A549 (cell line): ENCODE results near the gene CMTM7. TPM values are rescaled to one million over a fixed set of nuclear protein-coding genes. Genes with fewer than 3 reads are reported as not detected.

Experiments
- ATAC-seq, 2 experiments: fragments of 200-7000 bp in 1 of 2; fragments of >200 bp in 1 of 2; cut with Nextera tagmentation in 1 of 2; cut with Tn5 transposase in 1 of 2; 3 replicates each; pipeline versions ENCODE4 v1.8.0 to v1.9.1; 2018 to 2020; ENCODE audit warnings: mild to moderate bottlenecking in 1 of 2, moderate library complexity in 1 of 2
- CTCF ChIA-PET: fragments of 300-600 bp; sonication (Branson Sonifier 250); formaldehyde crosslinking; extraction: SDS; loops from one replicate; lab custom pipeline; 2021; ENCODE audit warnings: antibody characterized with exemption, inconsistent platforms; lab: Yijun Ruan, JAX
- POLR2A ChIA-PET: fragments of 350-600 bp; formaldehyde crosslinking; extraction: SDS; loops from one replicate; lab custom pipeline; 2021; ENCODE audit warnings: antibody characterized with exemption, inconsistent platforms; lab: Yijun Ruan, JAX
- DNase-seq, 2 experiments: peaks; one replicate each; pipeline versions ENCODE4 v3.0.0 to v3.0.0-alpha.2; 2011 to 2016; ENCODE audit warnings: low read depth in 1 of 2, low spot score in 1 of 2
- FAIRE-seq: peaks from 2 replicates; lab custom pipeline; 2011; peaks lifted over from hg19 to GRCh38; lab: Jason Lieb, UNC
- H3K27ac ChIP-seq, 2 experiments: fragments of >200 bp; sonication (Bioruptor Twin); formaldehyde crosslinking; 3 replicates each; pipeline ENCODE4 v1.5.1; 2016 to 2017
- H3K4me1 ChIP-seq: fragments of >200 bp; sonication (Bioruptor Twin); formaldehyde crosslinking; 3 replicates; pipeline ENCODE4 v1.6.1; 2016
- H3K4me2 ChIP-seq: fragments of >200 bp; sonication (Bioruptor Twin); formaldehyde crosslinking; 3 replicates; pipeline ENCODE4 v1.6.1; 2016
- H3K4me3 ChIP-seq: fragments of >200 bp; sonication (Bioruptor Twin); formaldehyde crosslinking; 3 replicates; pipeline ENCODE4 v1.5.1; 2016
- H3K9me3 ChIP-seq: fragments of >200 bp; sonication (Bioruptor Twin); formaldehyde crosslinking; 3 replicates; pipeline ENCODE4 v1.6.1; 2016
- CHD4 ChIP-seq: fragments of 200-600 bp; sonication (generic); IDR thresholded peaks from 2 replicates; pipeline ENCODE4 v1.6.1; 2016; ENCODE audit warnings: antibody characterized with exemption, mild to moderate bottlenecking, borderline replicate concordance
- EHMT2 ChIP-seq: fragments of 200-600 bp; sonication (generic); IDR thresholded peaks from 2 replicates; pipeline ENCODE4 v1.6.1; 2016; ENCODE audit warnings: antibody characterized with exemption, low read depth, mild to moderate bottlenecking, moderate library complexity
- EP300 ChIP-seq, 2 experiments: fragments of >200 bp; sonication (Bioruptor Twin); formaldehyde crosslinking; IDR thresholded peaks; 2 replicates in 1 of 2; 3 replicates in 1 of 2; pipeline ENCODE4 v1.6.1; 2016 to 2017
- ESRRA ChIP-seq: fragments of 150-350 bp; IDR thresholded peaks from 2 replicates; pipeline ENCODE4 v1.6.1; 2014; ENCODE audit warnings: mild to moderate bottlenecking, low read length, borderline replicate concordance
- FOSL2 ChIP-seq, 2 experiments: fragments of 450-650 bp in 1 of 2; fragments of >200 bp in 1 of 2; sonication (Bioruptor Twin) in 1 of 2; formaldehyde crosslinking; IDR thresholded peaks; 2 replicates each; pipeline versions ENCODE4 v1.5.0 to v1.6.1; 2016 to 2020; ENCODE audit warnings: mild to moderate bottlenecking in 1 of 2, moderate library complexity in 1 of 2
- FOXS1 ChIP-seq: fragments of 250-450 bp; sonication (Bioruptor Pico); IDR thresholded peaks from 2 replicates; pipeline ENCODE4 v1.5.0; 2020; ENCODE audit warnings: mild to moderate bottlenecking, moderate library complexity
- GATA3 ChIP-seq: IDR thresholded peaks from 2 replicates; pipeline ENCODE4 v1.6.1; 2012; ENCODE audit warnings: borderline replicate concordance
- HEYL ChIP-seq: fragments of 250-450 bp; sonication (Bioruptor Pico); IDR thresholded peaks from 2 replicates; pipeline ENCODE4 v1.8.0; 2021; ENCODE audit warnings: mild to moderate bottlenecking, moderate library complexity
- HOXB13 ChIP-seq: fragments of 250-450 bp; sonication (Bioruptor Pico); IDR thresholded peaks from 2 replicates; pipeline ENCODE4 v1.5.0; 2020; ENCODE audit warnings: low read depth, mild to moderate bottlenecking, moderate library complexity
- JUN ChIP-seq, 2 experiments: fragments of >200 bp; sonication (Bioruptor Twin); formaldehyde crosslinking; IDR thresholded peaks; 2 replicates in 1 of 2; 3 replicates in 1 of 2; pipeline ENCODE4 v1.6.1; 2016 to 2017
- JUNB ChIP-seq: fragments of >200 bp; sonication (Bioruptor Twin); formaldehyde crosslinking; IDR thresholded peaks from 2 replicates; pipeline ENCODE4 v1.6.1; 2016
- KDM1A ChIP-seq: fragments of 200-600 bp; sonication (generic); IDR thresholded peaks from 2 replicates; pipeline ENCODE4 v1.6.1; 2016; ENCODE audit warnings: low read depth, mild to moderate bottlenecking
- KDM5A ChIP-seq: fragments of 200-600 bp; sonication (generic); IDR thresholded peaks from 2 replicates; pipeline ENCODE4 v1.6.1; 2016; ENCODE audit warnings: antibody characterized with exemption, mild to moderate bottlenecking
- MYC ChIP-seq: IDR thresholded peaks from 2 replicates; pipeline ENCODE4 v1.6.1; 2012; ENCODE audit warnings: mild to moderate bottlenecking, inconsistent platforms, low read length, improper control_type of control experiment, borderline replicate concordance
- NPAS2 ChIP-seq: fragments of 250-450 bp; sonication (Bioruptor Pico); IDR thresholded peaks from 2 replicates; pipeline ENCODE4 v1.8.0; 2022; ENCODE audit warnings: mild to moderate bottlenecking, moderate library complexity, borderline replicate concordance
- NR3C1 ChIP-seq: fragments of >200 bp; sonication (Bioruptor Twin); formaldehyde crosslinking; IDR thresholded peaks from 3 replicates; pipeline ENCODE4 v1.6.1; 2017
- POLR2AphosphoS2 ChIP-seq: conservative IDR thresholded peaks from 2 replicates; pipeline ENCODE4 v1.6.1; 2012; ENCODE audit warnings: low read length, improper control_type of control experiment, inconsistent platforms
- RAD21 ChIP-seq, 2 experiments: fragments of >200 bp in 1 of 2; sonication (Bioruptor Twin) in 1 of 2; formaldehyde crosslinking in 1 of 2; IDR thresholded peaks in 1 of 2; conservative IDR thresholded peaks in 1 of 2; 2 replicates in 1 of 2; 3 replicates in 1 of 2; pipeline ENCODE4 v1.6.1; 2012 to 2018; ENCODE audit warnings: inconsistent platforms in 1 of 2
- SMC3 ChIP-seq: fragments of >200 bp; sonication (Bioruptor Twin); formaldehyde crosslinking; IDR thresholded peaks from 3 replicates; pipeline ENCODE4 v1.6.1; 2018; ENCODE audit warnings: inconsistent platforms
- SREBF2 ChIP-seq: fragments of 450-650 bp; IDR thresholded peaks from 2 replicates; pipeline ENCODE4 v1.6.1; 2014; ENCODE audit warnings: mild to moderate bottlenecking, moderate library complexity
- TP53 ChIP-seq: fragments of 250-450 bp; sonication (Bioruptor Pico); IDR thresholded peaks from 2 replicates; pipeline ENCODE4 v1.5.0; 2021; ENCODE audit warnings: mild to moderate bottlenecking, moderate library complexity
- ZC3H11A ChIP-seq: fragments of 450-650 bp; IDR thresholded peaks from 2 replicates; pipeline ENCODE4 v1.6.1; 2014; ENCODE audit warnings: antibody characterized with exemption, mild to moderate bottlenecking
- ZFP36 ChIP-seq: fragments of 450-650 bp; IDR thresholded peaks from 2 replicates; pipeline ENCODE4 v1.6.1; 2014; ENCODE audit warnings: borderline replicate concordance; ENCODE audit not compliant: partially characterized antibody
- WGBS: methylation state at CpG from one replicate; pipeline ENCODE4 v1.1.6; 2017; ENCODE audit errors: missing lambda C conversion rate; 5-methylcytosine and 5-hydroxymethylcytosine counted together
- polyA plus RNA-seq, 4 experiments: library from polyadenylated mRNA; depleted of rRNA in 3 of 4; stranded (reverse); fragments of >200 nt; fragmentation: RNase III in 1 of 4; extraction: RNeasy Plus Mini Kit Qiagen cat#74134 plus additional on column Dnase treatment in 1 of 4; gene quantifications; 2 replicates in 3 of 4; 3 replicates in 1 of 4; pipeline ENCODE4 v1.2.3, GENCODE V29; 2011 to 2017
- TF ChIP-seq, protein P1 (sequence below): fragments of >200 bp; sonication (Bioruptor Twin); formaldehyde crosslinking; IDR thresholded peaks from 2 replicates; pipeline ENCODE4 v1.6.1; 2016
- TF ChIP-seq, protein P2 (sequence below): fragments of 250-450 bp; sonication (Bioruptor Pico); IDR thresholded peaks from 2 replicates; pipeline ENCODE4 v1.5.0; 2021; ENCODE audit warnings: mild to moderate bottlenecking, moderate library complexity, borderline replicate concordance
- TF ChIP-seq, protein P3 (sequence below): fragments of 250-450 bp; sonication (Bioruptor Pico); IDR thresholded peaks from 2 replicates; pipeline ENCODE4 v1.5.0; 2020; ENCODE audit warnings: low read depth, mild to moderate bottlenecking, moderate library complexity
- TF ChIP-seq, protein P4 (sequence below): IDR thresholded peaks from 2 replicates; pipeline ENCODE4 v1.6.1; 2012
- TF ChIP-seq, protein P5 (sequence below): fragments of 150-350 bp; IDR thresholded peaks from 2 replicates; pipeline ENCODE4 v1.6.1; 2014; ENCODE audit warnings: low read depth, mild to moderate bottlenecking, low read length
- TF ChIP-seq, protein P6 (sequence below): fragments of 200-600 bp; sonication (generic); IDR thresholded peaks from 2 replicates; pipeline ENCODE4 v1.6.1; 2016; ENCODE audit warnings: antibody characterized with exemption, mild to moderate bottlenecking, moderate library complexity
- TF ChIP-seq, protein P7 (sequence below): IDR thresholded peaks from 2 replicates; pipeline ENCODE4 v1.6.1; 2012

CMTM7 gene
- polyA plus RNA-seq, 2 of the 4 experiments (the other 2 are of a cell fraction): 14.2 to 18.7 TPM

DNA sequence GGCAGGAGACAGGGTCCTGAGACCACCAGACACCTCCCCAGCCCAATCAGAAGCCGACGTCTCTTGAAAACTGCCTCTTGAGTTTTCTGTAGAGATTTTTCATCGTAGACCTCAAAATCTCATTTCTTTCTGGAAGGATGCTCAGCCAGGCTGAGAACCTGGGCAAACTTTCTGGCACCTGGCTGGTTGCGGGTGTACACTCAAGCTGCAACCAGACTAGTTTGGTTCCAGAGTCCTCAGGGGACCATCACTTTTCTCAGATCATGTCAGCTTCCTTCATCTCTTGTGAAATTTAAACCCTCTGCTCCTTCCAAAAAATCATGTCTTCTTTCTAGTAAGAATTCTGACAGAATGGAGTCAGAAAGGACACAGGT, 45.1 kb downstream of the CMTM7 start:
- H3K9me3 ChIP-seq: no peaks in the 10 kb centered on the region
- no peak overlapping the region for H3K4me3 ChIP-seq
- CTCF ChIA-PET: no interaction called here
- FAIRE-seq (no peak), ATAC-seq (no peak), DNase-seq (no peak)
- no peak overlapping the region for H3K27ac ChIP-seq
- H3K4me1 ChIP-seq: no peaks in the 10 kb centered on the region
- no peak for TF ChIP-seq TP53
- no peak for TF ChIP-seq EHMT2
- TF ChIP-seq JUN (IDR thresholded peaks at IDR 0.05): no peak
- TF ChIP-seq, protein P1, sequence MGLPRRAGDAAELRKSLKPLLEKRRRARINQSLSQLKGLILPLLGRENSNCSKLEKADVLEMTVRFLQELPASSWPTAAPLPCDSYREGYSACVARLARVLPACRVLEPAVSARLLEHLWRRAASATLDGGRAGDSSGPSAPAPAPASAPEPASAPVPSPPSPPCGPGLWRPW: no peak
- TF ChIP-seq GATA3: no peak
- no peak for TF ChIP-seq HEYL (CRISPR knock-in tag)
- TF ChIP-seq ZFP36: no peak
- no peak for TF ChIP-seq NR3C1
- TF ChIP-seq ESRRA: no peak
- no peak for TF ChIP-seq EP300 (IDR thresholded peaks at IDR 0.05)
- TF ChIP-seq MYC: no peak
- TF ChIP-seq, protein P2, sequence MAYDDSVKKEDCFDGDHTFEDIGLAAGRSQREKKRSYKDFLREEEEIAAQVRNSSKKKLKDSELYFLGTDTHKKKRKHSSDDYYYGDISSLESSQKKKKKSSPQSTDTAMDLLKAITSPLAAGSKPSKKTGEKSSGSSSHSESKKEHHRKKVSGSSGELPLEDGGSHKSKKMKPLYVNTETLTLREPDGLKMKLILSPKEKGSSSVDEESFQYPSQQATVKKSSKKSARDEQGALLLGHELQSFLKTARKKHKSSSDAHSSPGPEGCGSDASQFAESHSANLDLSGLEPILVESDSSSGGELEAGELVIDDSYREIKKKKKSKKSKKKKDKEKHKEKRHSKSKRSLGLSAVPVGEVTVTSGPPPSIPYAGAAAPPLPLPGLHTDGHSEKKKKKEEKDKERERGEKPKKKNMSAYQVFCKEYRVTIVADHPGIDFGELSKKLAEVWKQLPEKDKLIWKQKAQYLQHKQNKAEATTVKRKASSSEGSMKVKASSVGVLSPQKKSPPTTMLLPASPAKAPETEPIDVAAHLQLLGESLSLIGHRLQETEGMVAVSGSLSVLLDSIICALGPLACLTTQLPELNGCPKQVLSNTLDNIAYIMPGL: no peak
- TF ChIP-seq, protein P3, sequence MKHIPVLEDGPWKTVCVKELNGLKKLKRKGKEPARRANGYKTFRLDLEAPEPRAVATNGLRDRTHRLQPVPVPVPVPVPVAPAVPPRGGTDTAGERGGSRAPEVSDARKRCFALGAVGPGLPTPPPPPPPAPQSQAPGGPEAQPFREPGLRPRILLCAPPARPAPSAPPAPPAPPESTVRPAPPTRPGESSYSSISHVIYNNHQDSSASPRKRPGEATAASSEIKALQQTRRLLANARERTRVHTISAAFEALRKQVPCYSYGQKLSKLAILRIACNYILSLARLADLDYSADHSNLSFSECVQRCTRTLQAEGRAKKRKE: no peak
- TF ChIP-seq, protein P4, sequence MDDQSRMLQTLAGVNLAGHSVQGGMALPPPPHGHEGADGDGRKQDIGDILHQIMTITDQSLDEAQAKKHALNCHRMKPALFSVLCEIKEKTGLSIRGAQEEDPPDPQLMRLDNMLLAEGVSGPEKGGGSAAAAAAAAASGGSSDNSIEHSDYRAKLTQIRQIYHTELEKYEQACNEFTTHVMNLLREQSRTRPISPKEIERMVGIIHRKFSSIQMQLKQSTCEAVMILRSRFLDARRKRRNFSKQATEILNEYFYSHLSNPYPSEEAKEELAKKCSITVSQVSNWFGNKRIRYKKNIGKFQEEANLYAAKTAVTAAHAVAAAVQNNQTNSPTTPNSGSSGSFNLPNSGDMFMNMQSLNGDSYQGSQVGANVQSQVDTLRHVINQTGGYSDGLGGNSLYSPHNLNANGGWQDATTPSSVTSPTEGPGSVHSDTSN: no peak
- no peak for TF ChIP-seq KDM5A
- TF ChIP-seq CHD4: no peak
- TF ChIP-seq POLR2AphosphoS2: no peak
- TF ChIP-seq, protein P5, sequence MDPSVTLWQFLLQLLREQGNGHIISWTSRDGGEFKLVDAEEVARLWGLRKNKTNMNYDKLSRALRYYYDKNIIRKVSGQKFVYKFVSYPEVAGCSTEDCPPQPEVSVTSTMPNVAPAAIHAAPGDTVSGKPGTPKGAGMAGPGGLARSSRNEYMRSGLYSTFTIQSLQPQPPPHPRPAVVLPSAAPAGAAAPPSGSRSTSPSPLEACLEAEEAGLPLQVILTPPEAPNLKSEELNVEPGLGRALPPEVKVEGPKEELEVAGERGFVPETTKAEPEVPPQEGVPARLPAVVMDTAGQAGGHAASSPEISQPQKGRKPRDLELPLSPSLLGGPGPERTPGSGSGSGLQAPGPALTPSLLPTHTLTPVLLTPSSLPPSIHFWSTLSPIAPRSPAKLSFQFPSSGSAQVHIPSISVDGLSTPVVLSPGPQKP: no peak
- no peak for TF ChIP-seq SREBF2
- no peak for TF ChIP-seq SMC3
- POLR2A ChIA-PET: no interaction called here
- H3K4me2 ChIP-seq: no peak overlapping the region
- 94% methylated on average over 4 of the region's 4 CpGs for WGBS

DNA sequence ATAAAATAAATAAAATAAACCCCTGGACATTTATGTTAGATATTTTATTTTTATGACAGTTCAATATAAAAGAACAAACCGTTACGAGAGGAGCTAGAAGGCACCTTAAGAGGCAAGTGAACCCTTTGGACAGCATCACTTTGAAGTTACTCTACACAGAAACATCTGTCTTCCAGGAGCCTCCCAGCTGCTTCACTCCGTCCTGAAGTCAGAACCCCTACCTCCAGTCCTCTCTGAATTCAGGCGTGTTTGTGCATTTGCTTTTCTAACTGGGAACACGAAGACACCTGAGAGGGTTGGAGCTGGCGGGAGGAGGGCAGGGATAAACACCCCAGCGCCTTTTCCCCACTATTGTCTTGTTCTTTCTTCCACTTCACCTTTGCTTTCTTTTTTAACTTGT, 46.2 kb downstream of the CMTM7 start:
- 90% methylated on average over 7 of the region's 7 CpGs for WGBS
- no peak overlapping the region for H3K4me2 ChIP-seq
- ChIA-PET CTCF (interaction anchor here (0.8 to 3.5 kb wide), 3 partner anchors 30 to 98 kb away, joined by 3 to 15 read pairs (median 7); no protein-coding TSS in a partner anchor), POLR2A (no interaction called here)
- FAIRE-seq (no peak), DNase-seq (no peak), ATAC-seq (no peak)
- no peaks in the 10 kb centered on the region for H3K9me3 ChIP-seq
- no peak overlapping the region for H3K4me3 ChIP-seq
- no peaks in the 10 kb centered on the region for H3K4me1 ChIP-seq
- no peak overlapping the region for H3K27ac ChIP-seq
- no peak for TF ChIP-seq FOSL2 (IDR thresholded peaks at IDR 0.05)
- TF ChIP-seq FOSL2 (CRISPR knock-in tag; IDR thresholded peaks at IDR 0.05): no peak
- TF ChIP-seq EHMT2: no peak
- TF ChIP-seq HOXB13 (CRISPR knock-in tag): no peak
- no peak for TF ChIP-seq RAD21 (conservative IDR thresholded peaks at IDR 0.05 in 1 of 2, IDR thresholded peaks at IDR 0.05 in 1 of 2)
- TF ChIP-seq, protein P1: no peak
- TF ChIP-seq FOXS1 (CRISPR knock-in tag): no peak
- TF ChIP-seq ZC3H11A: no peak
- no peak for TF ChIP-seq NPAS2 (CRISPR knock-in tag)
- TF ChIP-seq, protein P6, sequence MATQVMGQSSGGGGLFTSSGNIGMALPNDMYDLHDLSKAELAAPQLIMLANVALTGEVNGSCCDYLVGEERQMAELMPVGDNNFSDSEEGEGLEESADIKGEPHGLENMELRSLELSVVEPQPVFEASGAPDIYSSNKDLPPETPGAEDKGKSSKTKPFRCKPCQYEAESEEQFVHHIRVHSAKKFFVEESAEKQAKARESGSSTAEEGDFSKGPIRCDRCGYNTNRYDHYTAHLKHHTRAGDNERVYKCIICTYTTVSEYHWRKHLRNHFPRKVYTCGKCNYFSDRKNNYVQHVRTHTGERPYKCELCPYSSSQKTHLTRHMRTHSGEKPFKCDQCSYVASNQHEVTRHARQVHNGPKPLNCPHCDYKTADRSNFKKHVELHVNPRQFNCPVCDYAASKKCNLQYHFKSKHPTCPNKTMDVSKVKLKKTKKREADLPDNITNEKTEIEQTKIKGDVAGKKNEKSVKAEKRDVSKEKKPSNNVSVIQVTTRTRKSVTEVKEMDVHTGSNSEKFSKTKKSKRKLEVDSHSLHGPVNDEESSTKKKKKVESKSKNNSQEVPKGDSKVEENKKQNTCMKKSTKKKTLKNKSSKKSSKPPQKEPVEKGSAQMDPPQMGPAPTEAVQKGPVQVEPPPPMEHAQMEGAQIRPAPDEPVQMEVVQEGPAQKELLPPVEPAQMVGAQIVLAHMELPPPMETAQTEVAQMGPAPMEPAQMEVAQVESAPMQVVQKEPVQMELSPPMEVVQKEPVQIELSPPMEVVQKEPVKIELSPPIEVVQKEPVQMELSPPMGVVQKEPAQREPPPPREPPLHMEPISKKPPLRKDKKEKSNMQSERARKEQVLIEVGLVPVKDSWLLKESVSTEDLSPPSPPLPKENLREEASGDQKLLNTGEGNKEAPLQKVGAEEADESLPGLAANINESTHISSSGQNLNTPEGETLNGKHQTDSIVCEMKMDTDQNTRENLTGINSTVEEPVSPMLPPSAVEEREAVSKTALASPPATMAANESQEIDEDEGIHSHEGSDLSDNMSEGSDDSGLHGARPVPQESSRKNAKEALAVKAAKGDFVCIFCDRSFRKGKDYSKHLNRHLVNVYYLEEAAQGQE: no peak
- no peak for TF ChIP-seq JUNB
- no peak for TF ChIP-seq CHD4
- TF ChIP-seq, protein P7, sequence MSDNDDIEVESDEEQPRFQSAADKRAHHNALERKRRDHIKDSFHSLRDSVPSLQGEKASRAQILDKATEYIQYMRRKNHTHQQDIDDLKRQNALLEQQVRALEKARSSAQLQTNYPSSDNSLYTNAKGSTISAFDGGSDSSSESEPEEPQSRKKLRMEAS: no peak
- TF ChIP-seq KDM1A: no peak
